CD4-positive, alpha-beta T cell (primary cell): ENCODE results near the gene CAPN15. TPM values are rescaled to one million over a fixed set of nuclear protein-coding genes. Genes with fewer than 3 reads are reported as not detected.
"Not testable (repeated sequence)": the region's sequence is repeated elsewhere in the genome, so short reads cannot be mapped to it uniquely, and the experiment has no call there.

Source experiments
- ATAC-seq: fragments of 200-7000 bp; cut with Tn5 transposase; one replicate; pipeline ENCODE4 v1.10.0; 2022; ENCODE audit warnings: mild to moderate bottlenecking; ENCODE audit not compliant: poor library complexity
- CTCF ChIA-PET: fragments of 350-600 bp; sonication (Branson Sonifier 250); formaldehyde crosslinking; loops from one replicate; lab custom pipeline; 2021; ENCODE audit warnings: antibody characterized with exemption, inconsistent platforms; lab: Charles Lee
- POLR2A ChIA-PET: fragments of 350-600 bp; sonication (Branson Sonifier 250); formaldehyde crosslinking; loops from one replicate; lab custom pipeline; 2021; ENCODE audit warnings: antibody characterized with exemption, inconsistent platforms; lab: Charles Lee
- DNase-seq, 14 experiments: peaks; one replicate each; pipeline ENCODE4 v3.0.0-alpha.2; 2013 to 2020; ENCODE audit warnings: mixed read lengths in 2 of 14
- H3K27ac ChIP-seq, 2 donors: one replicate each; pipeline versions ENCODE4 v1.5.1 to v1.7.0; 2013; ENCODE audit warnings: low read length in 2 of 2, low read depth in 1 of 2, mild to moderate bottlenecking in 1 of 2
- H3K27me3 ChIP-seq, 2 experiments: 1 replicate in 1 of 2; 2 replicates in 1 of 2; pipeline versions ENCODE4 v1.6.1 to v1.7.0; 2013; ENCODE audit warnings: low read length in 2 of 2, control low read depth in 1 of 2, mild to moderate bottlenecking in 1 of 2, moderate library complexity in 1 of 2; ENCODE audit not compliant: insufficient read depth in 2 of 2, control insufficient read depth in 1 of 2
- H3K36me3 ChIP-seq: one replicate; pipeline ENCODE4 v1.6.1; 2013; ENCODE audit warnings: low read length, control low read depth; ENCODE audit not compliant: insufficient read depth
- H3K4me1 ChIP-seq: one replicate; pipeline ENCODE4 v1.6.1; 2013; ENCODE audit warnings: low read length, control low read depth; ENCODE audit not compliant: insufficient read depth
- H3K4me3 ChIP-seq: one replicate; pipeline ENCODE4 v1.5.1; 2013; ENCODE audit warnings: mild to moderate bottlenecking, low read length, moderate library complexity
- H3K9me3 ChIP-seq, 2 experiments: 1 replicate in 1 of 2; 2 replicates in 1 of 2; pipeline versions ENCODE4 v1.6.1 to v1.7.0; 2013; ENCODE audit warnings: low read length in 2 of 2, mild to moderate bottlenecking in 2 of 2, control low read depth in 1 of 2, moderate library complexity in 1 of 2; ENCODE audit not compliant: control insufficient read depth in 1 of 2, insufficient read depth in 1 of 2
- H3K27ac Mint-ChIP-seq: one replicate; pipeline ENCODE4 v1.8.0; 2020; ENCODE audit warnings: mixed read lengths
- H3K27me3 Mint-ChIP-seq: one replicate; pipeline ENCODE4 v1.8.0; 2021; ENCODE audit warnings: mixed read lengths
- H3K36me3 Mint-ChIP-seq: one replicate; pipeline ENCODE4 v1.8.0; 2021; ENCODE audit warnings: low read depth, mixed read lengths
- H3K4me1 Mint-ChIP-seq: one replicate; pipeline ENCODE4 v1.8.0; 2021; ENCODE audit warnings: low read depth, mixed read lengths
- H3K4me3 Mint-ChIP-seq: one replicate; pipeline ENCODE4 v1.8.0; 2020; ENCODE audit warnings: mild to moderate bottlenecking, mixed read lengths
- H3K9me3 Mint-ChIP-seq: one replicate; pipeline ENCODE4 v1.8.0; 2020; ENCODE audit warnings: mixed read lengths
- intact Hi-C, 2 experiments: fragments of 100-400 bp; cut with DNase I in 1 of 2; cut with micrococcal nuclease in 1 of 2; formaldehyde crosslinking; loops; one replicate each; pipeline versions ENCODE4 v1.15.1 to v1.9.0; 2023 to 2025; cut with DNase I, micrococcal nuclease
- total RNA-seq, 174 experiments: library from RNA in 2 of 174; stranded (reverse) in 2 of 174; gene quantifications; one replicate each; pipeline ENCODE4 v1.2.3 and lab custom pipeline; 2021 to 2026
- TF ChIP-seq, protein P1 (sequence below): fragments of 200-600 bp; IDR thresholded peaks from one replicate; pipeline ENCODE4 v1.8.0; 2022; ENCODE audit warnings: antibody characterized with exemption, mild to moderate bottlenecking

CAPN15 gene
- total RNA-seq, 2 experiments from 2014 or later = 35.5 to 36.9 TPM

GRCh38 chr16:491220-491919, 36.1 kb upstream of the CAPN15 start:
- Histone ChIP-seq H3K4me3 (no peak overlapping the region), H3K27me3 (no peaks in the 10 kb centered on the region), H3K4me1 (no peaks in the 10 kb centered on the region), H3K36me3 (peaks cover 32% of the 10 kb centered on the region), H3K9me3 (no peaks in the 10 kb centered on the region), H3K27ac (no peak overlapping the region)
- no peak overlapping the region for H3K27ac Mint-ChIP-seq
- no peaks in the 10 kb centered on the region for H3K9me3 Mint-ChIP-seq
- H3K36me3 Mint-ChIP-seq = peaks cover 19% of the 10 kb centered on the region
- no peak overlapping the region for H3K4me3 Mint-ChIP-seq
- ChIA-PET CTCF (no interaction called here), POLR2A (no interaction called here)
- intact Hi-C loops = no loop called here
- no peaks in the 10 kb centered on the region for H3K4me1 Mint-ChIP-seq
- TF ChIP-seq, protein P1, sequence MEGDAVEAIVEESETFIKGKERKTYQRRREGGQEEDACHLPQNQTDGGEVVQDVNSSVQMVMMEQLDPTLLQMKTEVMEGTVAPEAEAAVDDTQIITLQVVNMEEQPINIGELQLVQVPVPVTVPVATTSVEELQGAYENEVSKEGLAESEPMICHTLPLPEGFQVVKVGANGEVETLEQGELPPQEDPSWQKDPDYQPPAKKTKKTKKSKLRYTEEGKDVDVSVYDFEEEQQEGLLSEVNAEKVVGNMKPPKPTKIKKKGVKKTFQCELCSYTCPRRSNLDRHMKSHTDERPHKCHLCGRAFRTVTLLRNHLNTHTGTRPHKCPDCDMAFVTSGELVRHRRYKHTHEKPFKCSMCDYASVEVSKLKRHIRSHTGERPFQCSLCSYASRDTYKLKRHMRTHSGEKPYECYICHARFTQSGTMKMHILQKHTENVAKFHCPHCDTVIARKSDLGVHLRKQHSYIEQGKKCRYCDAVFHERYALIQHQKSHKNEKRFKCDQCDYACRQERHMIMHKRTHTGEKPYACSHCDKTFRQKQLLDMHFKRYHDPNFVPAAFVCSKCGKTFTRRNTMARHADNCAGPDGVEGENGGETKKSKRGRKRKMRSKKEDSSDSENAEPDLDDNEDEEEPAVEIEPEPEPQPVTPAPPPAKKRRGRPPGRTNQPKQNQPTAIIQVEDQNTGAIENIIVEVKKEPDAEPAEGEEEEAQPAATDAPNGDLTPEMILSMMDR = no peak
- DNase-seq (no peak), ATAC-seq (no peak)
- H3K27me3 Mint-ChIP-seq = no peaks in the 10 kb centered on the region

- H3K27me3 Mint-ChIP-seq = no peaks in the 10 kb centered on the region
- CTCF ChIA-PET = no interaction called here
- intact Hi-C loops = no loop called here
- DNase-seq = peak in 1 of 14 experiments; percentile 46
- H3K4me1 Mint-ChIP-seq = no peaks in the 10 kb centered on the region
- peaks cover 19% of the 10 kb centered on the region for H3K36me3 Mint-ChIP-seq
- H3K27me3 ChIP-seq = no peaks in the 10 kb centered on the region
- TF ChIP-seq, protein P1 = no peak
- H3K9me3 ChIP-seq = no peaks in the 10 kb centered on the region
- H3K27ac ChIP-seq = no peak overlapping the region
- ATAC-seq = no peak
- H3K4me3 ChIP-seq = no peak overlapping the region
- peaks cover 32% of the 10 kb centered on the region for H3K36me3 ChIP-seq
- H3K4me1 ChIP-seq = no peaks in the 10 kb centered on the region
- H3K9me3 Mint-ChIP-seq = no peaks in the 10 kb centered on the region
- POLR2A ChIA-PET = no interaction called here
- no peak overlapping the region for H3K27ac Mint-ChIP-seq
- H3K4me3 Mint-ChIP-seq = no peak overlapping the region
Measured at GRCh38 chr16:492211-492875, 35.2 kb upstream of the CAPN15 start.

DNA sequence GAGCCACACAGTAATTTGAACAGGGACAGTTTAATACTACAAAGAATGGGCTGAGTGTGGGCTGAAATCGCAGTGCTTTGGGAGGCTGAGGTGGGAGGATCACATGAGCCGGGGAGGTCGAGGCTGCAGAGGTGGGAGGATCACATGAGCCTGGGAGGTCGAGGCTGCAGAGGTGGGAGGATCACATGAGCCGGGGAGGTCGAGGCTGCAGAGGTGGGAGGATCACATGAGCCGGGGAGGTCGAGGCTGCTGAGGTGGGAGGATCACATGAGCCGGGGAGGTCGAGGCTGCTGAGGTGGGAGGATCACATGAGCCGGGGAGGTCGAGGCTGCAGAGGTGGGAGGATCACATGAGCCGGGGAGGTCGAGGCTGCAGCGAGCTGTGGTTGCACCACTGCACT, 32.8 kb upstream of the CAPN15 start:
- H3K36me3 Mint-ChIP-seq = peaks cover 15% of the 10 kb centered on the region
- ATAC-seq, H3K9me3 ChIP-seq, H3K4me3 ChIP-seq, DNase-seq, H3K27me3 ChIP-seq, H3K27ac Mint-ChIP-seq, H3K27ac ChIP-seq, POLR2A ChIA-PET, H3K4me1 Mint-ChIP-seq, H3K4me3 Mint-ChIP-seq, H3K4me1 ChIP-seq, CTCF ChIA-PET, H3K9me3 Mint-ChIP-seq, intact Hi-C loops, H3K27me3 Mint-ChIP-seq: not testable (repeated sequence)
- peaks cover 21% of the 10 kb centered on the region for H3K36me3 ChIP-seq
